H1 (cell line): Measurements from ENCODE around the gene CALML4. TPM values are rescaled to one million over a fixed set of nuclear protein-coding genes. Genes with fewer than 3 reads are reported as not detected.

Source experiments
- CTCF ChIA-PET: fragments of 300-600 bp; sonication (Branson Sonifier 250); formaldehyde crosslinking; loops from one replicate; lab custom pipeline; 2021; ENCODE audit not compliant: partially characterized antibody; lab: Charles Lee
- POLR2A ChIA-PET: fragments of 300-600 bp; sonication (Branson Sonifier 250); formaldehyde crosslinking; loops from one replicate; lab custom pipeline; 2021; ENCODE audit warnings: inconsistent platforms; ENCODE audit not compliant: partially characterized antibody; lab: Charles Lee
- DNase-seq, 2 experiments: peaks; one replicate each; pipeline versions ENCODE4 v3.0.0 to v3.0.0-alpha.2; 2010 to 2022; ENCODE audit warnings: low spot score in 2 of 2, low read depth in 1 of 2, mixed read lengths in 1 of 2
- FAIRE-seq: peaks from 2 replicates; lab custom pipeline; 2011; peaks lifted over from hg19 to GRCh38; lab: Jason Lieb, UNC
- H2AFZ ChIP-seq: 2 replicates; pipeline ENCODE4 v1.8.1; 2012; ENCODE audit warnings: low read length, inconsistent platforms
- H2AK5ac ChIP-seq: 2 replicates; pipeline ENCODE4 v1.6.1; 2013; ENCODE audit warnings: low read depth, low read length
- H2BK120ac ChIP-seq: replicated peaks from 2 replicates; pipeline ENCODE3; 2013; ENCODE audit warnings: low read depth, low read length, inconsistent platforms
- H2BK12ac ChIP-seq: 2 replicates; pipeline ENCODE4 v1.6.1; 2013; ENCODE audit warnings: low read depth, low read length
- H2BK15ac ChIP-seq: 2 replicates; pipeline ENCODE4 v1.6.1; 2013; ENCODE audit warnings: low read length
- H2BK20ac ChIP-seq: 2 replicates; pipeline ENCODE4 v1.6.1; 2013; ENCODE audit warnings: low read length
- H2BK5ac ChIP-seq: 2 replicates; pipeline ENCODE4 v1.6.1; 2013; ENCODE audit warnings: low read depth, low read length
- H3K14ac ChIP-seq: 2 replicates; pipeline ENCODE4 v1.6.1; 2013; ENCODE audit warnings: inconsistent platforms; ENCODE audit not compliant: insufficient read length
- H3K18ac ChIP-seq: 2 replicates; pipeline ENCODE4 v1.6.1; 2013; ENCODE audit warnings: low read length; ENCODE audit errors: extremely low read depth
- H3K23ac ChIP-seq: 2 replicates; pipeline ENCODE4 v1.6.1; 2013; ENCODE audit warnings: inconsistent platforms; ENCODE audit not compliant: insufficient read length
- H3K23me2 ChIP-seq: 2 replicates; pipeline ENCODE4 v1.6.1; 2013; ENCODE audit warnings: low read depth, low read length
- H3K27ac ChIP-seq: 2 replicates; pipeline ENCODE4 v1.6.1; 2011; ENCODE audit warnings: low read depth, low read length, inconsistent platforms
- H3K27me3 ChIP-seq, 4 experiments: replicated peaks in 1 of 4; 1 replicate in 1 of 4; 2 replicates in 3 of 4; pipeline versions ENCODE4 v1.6.1 to v1.8.1; 2011 to 2013; ENCODE audit warnings: low read length in 3 of 4, mild to moderate bottlenecking in 3 of 4, inconsistent platforms in 2 of 4, mixed read lengths in 2 of 4, moderate library complexity in 1 of 4; ENCODE audit not compliant: control insufficient read depth in 3 of 4, insufficient read depth in 3 of 4; ENCODE audit errors: extremely low read depth in 1 of 4
- H3K36me3 ChIP-seq, 4 experiments: 2 replicates each; pipeline versions ENCODE4 v1.6.1 to v1.8.1; 2011 to 2013; ENCODE audit warnings: mild to moderate bottlenecking in 4 of 4, low read length in 3 of 4, moderate library complexity in 2 of 4, control low read depth in 1 of 4, inconsistent platforms in 1 of 4; ENCODE audit not compliant: insufficient read depth in 4 of 4, control insufficient read depth in 2 of 4
- H3K4ac ChIP-seq: replicated peaks from 2 replicates; pipeline ENCODE3; 2013; ENCODE audit warnings: low read length, low read depth, mixed read lengths, inconsistent platforms; ENCODE audit not compliant: insufficient read length
- H3K4me1 ChIP-seq, 4 experiments: replicated peaks in 1 of 4; 1 replicate in 1 of 4; 2 replicates in 3 of 4; pipeline versions ENCODE4 v1.6.1 to v1.8.1; 2011 to 2013; ENCODE audit warnings: low read length in 3 of 4, inconsistent platforms in 2 of 4, mixed read lengths in 1 of 4; ENCODE audit not compliant: insufficient read depth in 4 of 4, control insufficient read depth in 3 of 4
- H3K4me2 ChIP-seq, 2 experiments: 2 replicates each; pipeline versions ENCODE4 v1.6.1 to v1.8.1; 2011 to 2013; ENCODE audit warnings: low read depth in 2 of 2, low read length in 2 of 2, control low read depth in 1 of 2, inconsistent platforms in 1 of 2, mild to moderate bottlenecking in 1 of 2; ENCODE audit not compliant: insufficient read depth in 1 of 2
- H3K4me3 ChIP-seq, 4 experiments: fragments of 200-600, 300-600 bp in 1 of 4; sonication (generic), shearing (Covaris generic), sonication (Bioruptor Twin) in 1 of 4; 2 replicates each; pipeline versions ENCODE4 v1.5.1 to v1.8.1; 2011 to 2016; ENCODE audit warnings: low read length in 4 of 4, low read depth in 3 of 4, control low read depth in 2 of 4, inconsistent platforms in 2 of 4, mild to moderate bottlenecking in 2 of 4, mixed read lengths in 1 of 4, moderate library complexity in 1 of 4; ENCODE audit not compliant: insufficient read depth in 2 of 4; ENCODE audit errors: extremely low read depth in 1 of 4
- H3K56ac ChIP-seq: replicated peaks from 2 replicates; pipeline ENCODE3; 2013; ENCODE audit warnings: low read depth, mild to moderate bottlenecking, mixed read lengths, low read length, inconsistent platforms; ENCODE audit not compliant: insufficient read length
- H3K79me1 ChIP-seq: 2 replicates; pipeline ENCODE4 v1.6.1; 2013; ENCODE audit warnings: low read depth, low read length, control low read depth
- H3K79me2 ChIP-seq, 2 experiments: 2 replicates each; pipeline versions ENCODE4 v1.6.1 to v1.8.1; 2012 to 2013; ENCODE audit warnings: low read length in 2 of 2, mild to moderate bottlenecking in 2 of 2, inconsistent platforms in 1 of 2; ENCODE audit not compliant: insufficient read depth in 2 of 2, control insufficient read depth in 1 of 2
- H3K9ac ChIP-seq, 4 experiments: replicated peaks in 1 of 4; 1 replicate in 1 of 4; 2 replicates in 3 of 4; pipeline versions ENCODE4 v1.6.1 to v1.8.1; 2011 to 2013; ENCODE audit warnings: low read depth in 3 of 4, low read length in 3 of 4, control low read depth in 2 of 4, mild to moderate bottlenecking in 2 of 4, moderate library complexity in 2 of 4, inconsistent platforms in 1 of 4; ENCODE audit errors: extremely low read depth in 1 of 4
- H3K9me3 ChIP-seq, 2 experiments: 2 replicates each; pipeline versions ENCODE4 v1.6.1 to v1.8.1; 2012 to 2013; ENCODE audit warnings: mild to moderate bottlenecking in 2 of 2, moderate library complexity in 2 of 2, control low read depth in 1 of 2, inconsistent platforms in 1 of 2, low read depth in 1 of 2, low read length in 1 of 2, mixed read lengths in 1 of 2; ENCODE audit not compliant: insufficient read depth in 2 of 2
- H4K20me1 ChIP-seq, 2 experiments: replicated peaks in 1 of 2; 2 replicates each; pipeline versions ENCODE3 to v1.8.1; 2011 to 2013; ENCODE audit warnings: inconsistent platforms in 2 of 2, low read length in 2 of 2, mild to moderate bottlenecking in 1 of 2; ENCODE audit not compliant: insufficient read depth in 2 of 2, control insufficient read depth in 1 of 2
- H4K5ac ChIP-seq: 2 replicates; pipeline ENCODE4 v1.6.1; 2013; ENCODE audit warnings: low read length, low read depth, mixed read lengths, inconsistent platforms; ENCODE audit not compliant: insufficient read length
- H4K8ac ChIP-seq: 2 replicates; pipeline ENCODE4 v1.8.0; 2013; ENCODE audit warnings: mild to moderate bottlenecking, moderate library complexity, low read length, inconsistent platforms; ENCODE audit not compliant: insufficient read depth; ENCODE audit errors: extremely low read depth
- H4K91ac ChIP-seq: replicated peaks from 2 replicates; pipeline ENCODE3; 2013; ENCODE audit warnings: low read length, mixed read lengths, inconsistent platforms; ENCODE audit not compliant: insufficient read length
- KDM4A ChIP-seq: IDR thresholded peaks from one replicate; pipeline ENCODE4 v1.7.1; 2012; ENCODE audit warnings: low read depth, mild to moderate bottlenecking, moderate library complexity, low read length, inconsistent platforms; ENCODE audit not compliant: severe bottlenecking
- NANOG ChIP-seq: IDR thresholded peaks from 2 replicates; pipeline ENCODE4 v1.6.1; 2011; ENCODE audit warnings: low read length, low read depth, mild to moderate bottlenecking, inconsistent platforms; ENCODE audit not compliant: insufficient read depth, poor library complexity, severe bottlenecking
- SP1 ChIP-seq: IDR thresholded peaks from 2 replicates; pipeline ENCODE4 v1.6.1; 2011; ENCODE audit warnings: low read depth, low read length
- TAF7 ChIP-seq: optimal IDR thresholded peaks from 2 replicates; pipeline ENCODE3; 2011; ENCODE audit warnings: low read depth, mild to moderate bottlenecking, inconsistent platforms, low read length, moderate library complexity, borderline replicate concordance
- WGBS, 2 experiments: shearing (Covaris generic) in 1 of 2; methylation state at CpG; one replicate each; pipeline versions ENCODE4 v1.1.6 to v1.1.7; 2013 to 2015; ENCODE audit warnings: low lambda C conversion rate in 2 of 2, mixed read lengths in 2 of 2, inconsistent platforms in 1 of 2, low coverage in 1 of 2, missing lambda C conversion rate in 1 of 2; ENCODE audit not compliant: insufficient replicate concordance in 2 of 2, insufficient coverage in 1 of 2, insufficient read length in 1 of 2; ENCODE audit errors: extremely low coverage in 1 of 2, missing lambda C conversion rate in 1 of 2; 5-methylcytosine and 5-hydroxymethylcytosine counted together
- polyA plus RNA-seq, 7 experiments: library from polyadenylated mRNA; depleted of rRNA in 3 of 7; stranded (reverse) in 5 of 7; unstranded in 2 of 7; fragments of >200 nt in 5 of 7; fragments of 200-250 nt in 2 of 7; gene quantifications; 1 replicate in 5 of 7; 2 replicates in 1 of 7; 4 replicates in 1 of 7; pipeline versions ENCODE4 v1.2.1 to v1.2.3, GENCODE V29; 2011 to 2013; ENCODE audit warnings: missing spikeins in 2 of 7, mixed read lengths in 2 of 7
- total RNA-seq: library from RNA; stranded (reverse); fragmentation: NEBNext Ultra II Directional; extraction: Animal tissue kit (Norgen Biotek cat#: 25700); gene quantifications from 2 replicates; pipeline ENCODE4 v1.2.1, GENCODE V29; 2021

Gene CALML4
- total and polyA plus RNA-seq, 2 of the 8 experiments (the other 6 are each of a cell fraction or from before 2014, with no cell fraction given), result 3.8 to 12.5 TPM

GRCh38 chr15:68230157-68231100 lies 25.3 kb upstream of the CALML4 start:
- peak overlapping the region; percentile 26 for H4K8ac ChIP-seq
- peaks cover 7 to 17% (median 11%) of the 10 kb centered on the region in 4 experiments for H3K4me1 ChIP-seq
- ChIA-PET POLR2A (interaction anchor here (0.9 to 4.6 kb wide), 9 partner anchors 12 to 82 kb away, joined by 3 to 38 read pairs (median 6); partner anchors contain the start of genes CALML4 and FEM1B), CTCF (interaction anchor here (3.7 to 6.3 kb wide), 3 partner anchors 23 to 85 kb away, joined by 13 to 26 read pairs (median 20); no protein-coding TSS in a partner anchor)
- H3K27me3 ChIP-seq, result peaks cover 0 to 2% (median 0%) of the 10 kb centered on the region in 4 experiments; a peak in 1 of 7 replicates
- H2BK120ac ChIP-seq, result peak overlapping the region; percentile 76
- H2AFZ ChIP-seq, result 0 out of 2 replicates have a peak overlapping the region, but pooled peaks have one; percentile 43
- H2BK15ac ChIP-seq, result peak overlapping the region; percentile 94; the same call in 1 of the 2 replicates
- peak overlapping the region in 3 of 4 experiments; percentile 35 to 71 (median 59); a peak in 6 of 7 replicates for H3K9ac ChIP-seq
- no peak overlapping the region for H2AK5ac ChIP-seq
- H2BK12ac ChIP-seq, result no peak overlapping the region; the same call in 1 of the 2 replicates
- peak overlapping the region; percentile 97 to 99 for H3K4me2 ChIP-seq
- no peak overlapping the region for H3K56ac ChIP-seq
- peak overlapping the region; percentile 75 for H3K4ac ChIP-seq
- H3K36me3 ChIP-seq, result no peaks in the 10 kb centered on the region
- no peak for FAIRE-seq
- H3K9me3 ChIP-seq, result no peaks in the 10 kb centered on the region
- no peak overlapping the region for H4K91ac ChIP-seq
- H3K79me1 ChIP-seq, result peaks cover 16% of the 10 kb centered on the region
- H2BK20ac ChIP-seq, result no peak overlapping the region
- no peak overlapping the region for H4K5ac ChIP-seq
- no peak overlapping the region for H3K14ac ChIP-seq
- peak in 1 of 2 experiments; percentile 40 for DNase-seq
- H3K4me3 ChIP-seq, result peak overlapping the region; percentile 51 to 92 (median 69)
- H3K79me2 ChIP-seq, result peaks cover 15 to 35% of the 10 kb centered on the region in 2 experiments
- WGBS, 2 experiments, result 71% methylated on average over 20 of the region's 20 CpGs; no CpG with 5 or more reads in 1 of the 2 experiments
- H3K27ac ChIP-seq, result no peak overlapping the region
- H3K18ac ChIP-seq, result peak overlapping the region; percentile 95
- H4K20me1 ChIP-seq, result peaks cover 4% of the 10 kb centered on the region in 2 experiments
- no peak overlapping the region for H3K23ac ChIP-seq
- peaks cover 13% of the 10 kb centered on the region for H3K23me2 ChIP-seq
- peak overlapping the region; percentile 79; the same call in 1 of the 2 replicates for H2BK5ac ChIP-seq
- no peak for TF ChIP-seq SP1
- TF ChIP-seq TAF7, result no peak
- no peak for TF ChIP-seq NANOG
- no peak for TF ChIP-seq KDM4A
